ENCODE measurements around the gene UBE2H.

Gene UBE2H

DNA sequence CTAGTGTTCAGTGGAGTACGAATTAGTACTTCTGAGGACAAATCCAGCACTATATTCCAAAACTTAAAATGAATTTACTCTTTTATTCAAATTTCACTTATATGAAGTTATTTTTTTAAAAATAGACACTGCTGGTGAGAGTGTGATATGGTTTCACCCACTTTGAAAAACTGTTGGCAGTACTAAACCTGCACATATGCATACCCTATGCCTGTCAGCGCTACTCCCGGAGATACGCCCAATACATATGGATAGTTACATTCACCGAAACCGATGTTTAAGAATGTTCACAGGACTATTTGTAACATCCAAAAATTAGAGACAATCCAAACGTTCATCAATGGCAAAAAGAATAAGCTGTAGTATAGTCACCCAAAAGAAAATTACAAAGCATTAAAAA, 69.6 kb downstream of the UBE2H start:
- no peaks in the 10 kb centered on the region for H4K20me1 ChIP-seq (ENCODE audit: insufficient read depth, low read length, poor library complexity, severe bottlenecking)
- TF ChIP-seq EZH2phosphoT487 (IDR thresholded peaks at IDR 0.05; ENCODE audit: borderline replicate concordance), result no peak
- TF ChIP-seq, protein P1, sequence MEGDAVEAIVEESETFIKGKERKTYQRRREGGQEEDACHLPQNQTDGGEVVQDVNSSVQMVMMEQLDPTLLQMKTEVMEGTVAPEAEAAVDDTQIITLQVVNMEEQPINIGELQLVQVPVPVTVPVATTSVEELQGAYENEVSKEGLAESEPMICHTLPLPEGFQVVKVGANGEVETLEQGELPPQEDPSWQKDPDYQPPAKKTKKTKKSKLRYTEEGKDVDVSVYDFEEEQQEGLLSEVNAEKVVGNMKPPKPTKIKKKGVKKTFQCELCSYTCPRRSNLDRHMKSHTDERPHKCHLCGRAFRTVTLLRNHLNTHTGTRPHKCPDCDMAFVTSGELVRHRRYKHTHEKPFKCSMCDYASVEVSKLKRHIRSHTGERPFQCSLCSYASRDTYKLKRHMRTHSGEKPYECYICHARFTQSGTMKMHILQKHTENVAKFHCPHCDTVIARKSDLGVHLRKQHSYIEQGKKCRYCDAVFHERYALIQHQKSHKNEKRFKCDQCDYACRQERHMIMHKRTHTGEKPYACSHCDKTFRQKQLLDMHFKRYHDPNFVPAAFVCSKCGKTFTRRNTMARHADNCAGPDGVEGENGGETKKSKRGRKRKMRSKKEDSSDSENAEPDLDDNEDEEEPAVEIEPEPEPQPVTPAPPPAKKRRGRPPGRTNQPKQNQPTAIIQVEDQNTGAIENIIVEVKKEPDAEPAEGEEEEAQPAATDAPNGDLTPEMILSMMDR (conservative IDR thresholded peaks at IDR 0.05; ENCODE audit: low read length), result no peak
- no peaks in the 10 kb centered on the region for H3K9me2 ChIP-seq (replicated peaks; ENCODE audit: low read depth, low read length)
- no peak overlapping the region for H3K4me2 ChIP-seq (ENCODE audit: low read depth, low read length, poor library complexity, severe bottlenecking)
- H3K4me1 ChIP-seq (ENCODE audit: insufficient read depth, low read length, poor library complexity, severe bottlenecking), result peaks cover 4% of the 10 kb centered on the region
- no peak overlapping the region for H3K4me3 ChIP-seq (ENCODE audit: low read length, poor library complexity, severe bottlenecking)
- H3K79me2 ChIP-seq (ENCODE audit: insufficient read depth, low read length), result no peaks in the 10 kb centered on the region
- H3K9ac ChIP-seq (ENCODE audit: low read depth, low read length, poor library complexity, severe bottlenecking), result no peak overlapping the region
- H3K27me3 ChIP-seq (ENCODE audit: insufficient read depth, low read length, poor library complexity, severe bottlenecking), result no peaks in the 10 kb centered on the region
- peaks cover 10% of the 10 kb centered on the region; the same call in 1 of the 2 replicates for H3K36me3 ChIP-seq (ENCODE audit: insufficient read depth, low read length)
- no peaks in the 10 kb centered on the region for H3K9me3 ChIP-seq (ENCODE audit: insufficient read depth, low read depth, low read length)
- H2AFZ ChIP-seq (ENCODE audit: low read length), result no peak overlapping the region
- no peaks in the 10 kb centered on the region for H3F3A ChIP-seq (ENCODE audit: low read depth)

DNA sequence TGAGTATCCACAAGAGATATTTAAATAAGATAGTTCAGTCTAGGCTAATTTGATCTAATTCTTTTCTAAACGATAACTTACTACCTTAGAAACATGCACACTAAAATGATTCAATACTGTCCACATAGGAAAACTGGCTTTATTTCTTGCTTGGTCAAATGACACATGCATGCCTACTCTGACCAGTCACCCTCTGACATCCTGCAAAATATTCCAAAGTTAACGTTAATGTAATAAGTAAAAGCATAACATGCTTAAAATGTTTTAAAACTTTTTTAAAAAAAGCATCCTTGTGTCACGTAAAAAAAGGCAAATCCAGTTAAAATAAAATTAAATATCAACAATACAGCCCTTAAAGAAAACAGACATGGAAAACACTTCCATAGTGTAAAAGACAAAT, 70.2 kb downstream of the UBE2H start:
- Histone ChIP-seq H3K36me3 (ENCODE audit: insufficient read depth, low read length) (peaks cover 16% of the 10 kb centered on the region; the same call in 1 of the 2 replicates), H3K4me2 (ENCODE audit: low read depth, low read length, poor library complexity, severe bottlenecking) (no peak overlapping the region), H2AFZ (ENCODE audit: low read length) (no peak overlapping the region), H3K9me2 (replicated peaks; ENCODE audit: low read depth, low read length) (no peaks in the 10 kb centered on the region), H3K4me1 (ENCODE audit: insufficient read depth, low read length, poor library complexity, severe bottlenecking) (peaks cover 4% of the 10 kb centered on the region), H3K9me3 (ENCODE audit: insufficient read depth, low read depth, low read length) (no peaks in the 10 kb centered on the region), H3K27me3 (ENCODE audit: insufficient read depth, low read length, poor library complexity, severe bottlenecking) (no peaks in the 10 kb centered on the region), H3K4me3 (ENCODE audit: low read length, poor library complexity, severe bottlenecking) (no peak overlapping the region), H3K79me2 (ENCODE audit: insufficient read depth, low read length) (no peaks in the 10 kb centered on the region), H3K9ac (ENCODE audit: low read depth, low read length, poor library complexity, severe bottlenecking) (no peak overlapping the region), H3F3A (ENCODE audit: low read depth) (no peaks in the 10 kb centered on the region), H4K20me1 (ENCODE audit: insufficient read depth, low read length, poor library complexity, severe bottlenecking) (no peaks in the 10 kb centered on the region)
- no peak for TF ChIP-seq EZH2phosphoT487 (IDR thresholded peaks at IDR 0.05; ENCODE audit: borderline replicate concordance)
- TF ChIP-seq, protein P1 (conservative IDR thresholded peaks at IDR 0.05; ENCODE audit: low read length), result no peak

DNA sequence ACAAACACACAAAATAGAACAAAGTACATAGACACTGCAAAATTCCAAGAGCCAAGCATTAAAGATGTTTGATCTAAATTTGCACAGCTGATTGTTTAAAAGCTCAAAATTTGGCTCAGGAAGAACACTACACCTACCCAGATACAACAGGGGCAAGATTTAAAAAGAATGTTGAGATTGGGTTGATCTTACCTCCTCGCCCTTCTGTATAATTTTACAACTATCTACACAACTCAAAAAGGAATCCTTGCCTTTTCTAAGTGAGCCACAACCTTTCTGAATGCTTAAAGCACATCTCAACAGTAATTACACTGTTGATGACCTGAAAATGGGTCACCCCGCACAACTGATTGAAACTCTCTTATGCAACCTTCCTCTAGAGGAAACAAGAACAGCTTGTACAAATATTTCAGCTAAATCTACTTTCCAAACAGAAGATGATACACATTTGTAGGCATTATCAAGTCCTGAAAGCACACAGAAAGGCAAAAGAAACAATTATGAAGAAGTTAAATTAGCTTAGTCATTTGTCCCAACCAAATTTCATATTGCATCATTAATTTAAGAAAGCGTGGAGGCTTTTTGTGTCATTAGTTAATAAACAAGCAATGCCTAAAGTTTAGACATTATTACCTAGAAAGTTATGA, 75.5 kb downstream of the UBE2H start:
- no peaks in the 10 kb centered on the region for H3K9me3 ChIP-seq (ENCODE audit: insufficient read depth, low read depth, low read length)
- H3K4me2 ChIP-seq (ENCODE audit: low read depth, low read length, poor library complexity, severe bottlenecking), result no peak overlapping the region
- TF ChIP-seq, protein P1 (conservative IDR thresholded peaks at IDR 0.05; ENCODE audit: low read length), result no peak
- TF ChIP-seq EZH2phosphoT487 (IDR thresholded peaks at IDR 0.05; ENCODE audit: borderline replicate concordance), result no peak
- no peak overlapping the region for H2AFZ ChIP-seq (ENCODE audit: low read length)
- no peaks in the 10 kb centered on the region for H3K9me2 ChIP-seq (replicated peaks; ENCODE audit: low read depth, low read length)
- H3K36me3 ChIP-seq (ENCODE audit: insufficient read depth, low read length), result peaks cover 15% of the 10 kb centered on the region; the same call in 1 of the 2 replicates
- no peaks in the 10 kb centered on the region for H3K79me2 ChIP-seq (ENCODE audit: insufficient read depth, low read length)
- H4K20me1 ChIP-seq (ENCODE audit: insufficient read depth, low read length, poor library complexity, severe bottlenecking), result no peaks in the 10 kb centered on the region
- H3K27me3 ChIP-seq (ENCODE audit: insufficient read depth, low read length, poor library complexity, severe bottlenecking), result no peaks in the 10 kb centered on the region
- no peak overlapping the region for H3K4me3 ChIP-seq (ENCODE audit: low read length, poor library complexity, severe bottlenecking)
- H3K4me1 ChIP-seq (ENCODE audit: insufficient read depth, low read length, poor library complexity, severe bottlenecking), result peaks cover 4% of the 10 kb centered on the region
- no peaks in the 10 kb centered on the region for H3F3A ChIP-seq (ENCODE audit: low read depth)
- no peak overlapping the region for H3K9ac ChIP-seq (ENCODE audit: low read depth, low read length, poor library complexity, severe bottlenecking)

Data from Loucy (cell line).